Right forelimb (tissue), 1 donor: ENCODE data around the gene CFAP46.
A peak's percentile ranks its signal among the peaks of the same experiment; 100 is the strongest.
"Not testable (repeated sequence)": the region's sequence is repeated elsewhere in the genome, so short reads cannot be mapped to it uniquely, and the experiment has no call there.

Experiments
- DNase-seq: peaks from one replicate; pipeline ENCODE4 v3.0.0-alpha.2; 2018

The CFAP46 gene

GRCh38 chr10:132962623-132963429 lies 20.5 kb upstream of the CFAP46 start:
- DNase-seq: no peak

- DNase-seq: peak; percentile 83
These were observed 19.6 kb upstream of the CFAP46 start for GRCh38 chr10:132961787-132962622.

GRCh38 chr10:132961420-132961786 lies 19.0 kb upstream of the CFAP46 start:
- DNase-seq: no peak

GRCh38 chr10:132960631-132961419 lies 18.5 kb upstream of the CFAP46 start:
- no peak for DNase-seq

- no peak for DNase-seq
These were observed 17.7 kb upstream of the CFAP46 start for GRCh38 chr10:132960071-132960472.

- no peak for DNase-seq
These were observed 17.2 kb upstream of the CFAP46 start for GRCh38 chr10:132959559-132959961.

- no peak for DNase-seq
These were observed 16.7 kb upstream of the CFAP46 start for GRCh38 chr10:132958883-132959558.

- no peak for DNase-seq
These were observed 15.9 kb upstream of the CFAP46 start for GRCh38 chr10:132957981-132958882.

- no peak for DNase-seq
These were observed 14.8 kb upstream of the CFAP46 start for GRCh38 chr10:132957131-132957530.

GRCh38 chr10:132956259-132956658 lies 13.9 kb upstream of the CFAP46 start:
- not testable (repeated sequence) for DNase-seq

- DNase-seq: no peak
These were observed 13.1 kb upstream of the CFAP46 start for GRCh38 chr10:132955479-132955878.

GRCh38 chr10:132953428-132953827 lies 11.1 kb upstream of the CFAP46 start:
- DNase-seq: no peak

- DNase-seq: no peak
These were observed 9.6 kb upstream of the CFAP46 start for GRCh38 chr10:132951926-132952325.

GRCh38 chr10:132948351-132948750 lies 6.0 kb upstream of the CFAP46 start:
- no peak for DNase-seq

- no peak for DNase-seq
These were observed 5.5 kb upstream of the CFAP46 start for GRCh38 chr10:132947843-132948242.

- no peak for DNase-seq
These were observed 4.6 kb upstream of the CFAP46 start for GRCh38 chr10:132946806-132947546.

GRCh38 chr10:132946311-132946710 lies 3.9 kb upstream of the CFAP46 start:
- DNase-seq: no peak

- no peak for DNase-seq
These were observed 3.5 kb upstream of the CFAP46 start for GRCh38 chr10:132945894-132946255.

GRCh38 chr10:132945125-132945893 lies 2.9 kb upstream of the CFAP46 start:
- DNase-seq: no peak

- no peak for DNase-seq
These were observed 2.1 kb upstream of the CFAP46 start for GRCh38 chr10:132944510-132944909.
